Measurements from ENCODE around the gene NAMPT. TPM values are rescaled to one million over a fixed set of nuclear protein-coding genes. Genes with fewer than 3 reads are reported as not detected.

The NAMPT gene
- total and polyA plus RNA-seq, 2 experiments from 2014 or later, result 25.0 to 32.7 TPM

DNA sequence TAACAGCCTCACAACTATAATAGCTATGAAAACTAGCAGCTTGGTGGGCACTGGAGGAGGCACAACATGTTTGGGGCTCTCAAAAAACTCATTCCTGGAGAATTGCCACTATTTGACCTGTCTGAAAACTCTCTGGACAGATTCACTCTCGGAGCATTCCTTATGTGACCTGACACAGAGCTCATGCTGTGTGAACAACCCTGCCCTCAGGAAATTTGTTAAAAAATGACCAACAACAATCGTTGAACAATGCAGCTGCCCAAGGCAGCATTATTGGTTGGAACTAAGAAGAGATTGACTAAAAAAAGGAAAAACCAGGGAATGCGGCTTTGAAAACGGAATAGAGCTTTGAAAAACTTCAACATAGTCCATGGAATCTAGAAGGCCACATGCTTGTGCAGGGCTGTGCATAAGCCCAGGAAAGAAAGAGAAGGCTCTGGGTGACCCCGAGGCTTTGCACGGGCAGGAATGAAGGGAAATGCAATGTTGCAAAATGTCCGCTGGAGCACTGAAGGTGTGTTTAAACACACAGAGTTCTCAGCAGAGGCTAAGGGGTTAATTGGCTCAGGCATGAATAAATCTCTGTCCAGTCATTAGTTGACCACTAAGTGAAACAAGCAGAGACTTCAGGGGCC is 52.8 kb downstream of the NAMPT start:
- Histone ChIP-seq H3K36me3 (ENCODE audit: low read depth) (no peaks in the 10 kb centered on the region), H3K9me3 (ENCODE audit: low read depth) (no peaks in the 10 kb centered on the region), H2AFZ (no peak overlapping the region), H4K20me1 (ENCODE audit: insufficient read depth) (no peaks in the 10 kb centered on the region), H3F3A (ENCODE audit: insufficient read depth) (no peaks in the 10 kb centered on the region), H3K27ac (no peak overlapping the region), H3K4me3 (no peak overlapping the region), H3K4me1 (ENCODE audit: insufficient read depth) (no peaks in the 10 kb centered on the region), H3K9ac (no peak overlapping the region), H3K9me2 (ENCODE audit: insufficient read depth) (no peaks in the 10 kb centered on the region), H3K4me2 (ENCODE audit: unreplicated experiment) (no peak overlapping the region), H3K79me2 (ENCODE audit: insufficient read depth) (no peaks in the 10 kb centered on the region), H3K27me3 (replicated peaks; ENCODE audit: insufficient read depth) (no peaks in the 10 kb centered on the region)
- in situ Hi-C loops (cut with MboI), result no loop called here
- no peak for DNase-seq
- TF ChIP-seq EZH2phosphoT487 (IDR thresholded peaks at IDR 0.05; ENCODE audit: insufficient read depth, low read depth) (no peak), EZH2 (IDR thresholded peaks at IDR 0.05; ENCODE audit: insufficient read depth, poor library complexity, severe bottlenecking) (no peak)
- WGBS, 2 experiments (ENCODE audit: low coverage in 1 of 2, low lambda C conversion rate in 2 of 2, missing lambda C conversion rate in 2 of 2), result 82 to 87% methylated on average over 7 of the region's 7 CpGs

DNA sequence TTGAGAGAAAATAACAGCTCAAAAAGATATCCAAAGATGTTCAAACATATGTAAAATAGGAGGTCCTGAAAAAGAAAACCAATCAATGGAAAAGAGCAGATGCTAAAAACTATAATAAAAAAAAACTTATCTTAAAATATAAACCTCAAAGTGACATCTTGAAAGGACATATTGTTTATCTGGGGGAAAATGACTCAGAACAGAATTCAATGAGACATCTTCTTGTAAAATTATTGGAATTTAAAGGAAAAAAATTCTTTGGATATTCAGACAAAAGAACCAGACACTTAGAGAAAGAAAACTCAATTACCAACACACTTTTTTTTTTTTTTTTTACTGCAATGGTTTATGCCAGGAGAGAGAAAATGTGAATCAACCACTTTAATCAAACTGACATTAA is 58.9 kb downstream of the NAMPT start:
- H3K36me3 ChIP-seq (ENCODE audit: low read depth), result no peaks in the 10 kb centered on the region
- no peak for DNase-seq
- no peak overlapping the region for H3K4me3 ChIP-seq
- H3K79me2 ChIP-seq (ENCODE audit: insufficient read depth), result no peaks in the 10 kb centered on the region
- H3K27me3 ChIP-seq (replicated peaks; ENCODE audit: insufficient read depth), result no peaks in the 10 kb centered on the region
- TF ChIP-seq EZH2phosphoT487 (IDR thresholded peaks at IDR 0.05; ENCODE audit: insufficient read depth, low read depth) (no peak), EZH2 (IDR thresholded peaks at IDR 0.05; ENCODE audit: insufficient read depth, poor library complexity, severe bottlenecking) (no peak)
- no peak overlapping the region for H3K27ac ChIP-seq
- H3K9me2 ChIP-seq (ENCODE audit: insufficient read depth), result no peaks in the 10 kb centered on the region
- no peak overlapping the region for H2AFZ ChIP-seq
- H3K9me3 ChIP-seq (ENCODE audit: low read depth), result no peaks in the 10 kb centered on the region
- H4K20me1 ChIP-seq (ENCODE audit: insufficient read depth), result no peaks in the 10 kb centered on the region
- no peaks in the 10 kb centered on the region for H3F3A ChIP-seq (ENCODE audit: insufficient read depth)
- in situ Hi-C loops (cut with MboI), result no loop called here
- no peaks in the 10 kb centered on the region for H3K4me1 ChIP-seq (ENCODE audit: insufficient read depth)
- no peak overlapping the region for H3K9ac ChIP-seq
- no peak overlapping the region for H3K4me2 ChIP-seq (ENCODE audit: unreplicated experiment)

GRCh38 chr7:106224797-106225196 is 60.0 kb downstream of the NAMPT start:
- 71 to 74% methylated on average over 6 of the region's 6 CpGs for WGBS, 2 experiments (ENCODE audit: low coverage in 1 of 2, low lambda C conversion rate in 2 of 2, missing lambda C conversion rate in 2 of 2)

GRCh38 chr7:106223156-106223555 is 61.6 kb downstream of the NAMPT start:
- no peak overlapping the region for H3K4me2 ChIP-seq (ENCODE audit: unreplicated experiment)
- H3K27ac ChIP-seq, result no peak overlapping the region
- no peaks in the 10 kb centered on the region for H3K79me2 ChIP-seq (ENCODE audit: insufficient read depth)
- H3K27me3 ChIP-seq (replicated peaks; ENCODE audit: insufficient read depth), result no peaks in the 10 kb centered on the region
- H2AFZ ChIP-seq, result no peak overlapping the region
- no peaks in the 10 kb centered on the region for H4K20me1 ChIP-seq (ENCODE audit: insufficient read depth)
- H3K9me2 ChIP-seq (ENCODE audit: insufficient read depth), result no peaks in the 10 kb centered on the region
- H3F3A ChIP-seq (ENCODE audit: insufficient read depth), result no peaks in the 10 kb centered on the region
- peaks cover 3% of the 10 kb centered on the region; the same call in 1 of the 2 replicates for H3K4me1 ChIP-seq (ENCODE audit: insufficient read depth)
- no peaks in the 10 kb centered on the region for H3K9me3 ChIP-seq (ENCODE audit: low read depth)
- in situ Hi-C loops (cut with MboI), result no loop called here
- WGBS, 2 experiments (ENCODE audit: low coverage in 1 of 2, low lambda C conversion rate in 2 of 2, missing lambda C conversion rate in 2 of 2), result 95 to 96% methylated on average over 4 of the region's 4 CpGs
- TF ChIP-seq EZH2 (IDR thresholded peaks at IDR 0.05; ENCODE audit: insufficient read depth, poor library complexity, severe bottlenecking) (no peak), EZH2phosphoT487 (IDR thresholded peaks at IDR 0.05; ENCODE audit: insufficient read depth, low read depth) (no peak)
- no peaks in the 10 kb centered on the region for H3K36me3 ChIP-seq (ENCODE audit: low read depth)
- H3K4me3 ChIP-seq, result no peak overlapping the region
- DNase-seq, result no peak
- no peak overlapping the region for H3K9ac ChIP-seq

More at GRCh38 chr7:106224797-106225196, 60.0 kb downstream of the NAMPT start:
- no peaks in the 10 kb centered on the region for H3K36me3 ChIP-seq (ENCODE audit: low read depth)
- no peaks in the 10 kb centered on the region for H3K27me3 ChIP-seq (replicated peaks; ENCODE audit: insufficient read depth)
- no peaks in the 10 kb centered on the region for H3K9me2 ChIP-seq (ENCODE audit: insufficient read depth)
- H3K27ac ChIP-seq, result no peak overlapping the region
- H3K4me3 ChIP-seq, result no peak overlapping the region
- DNase-seq, result no peak
- H3K9me3 ChIP-seq (ENCODE audit: low read depth), result no peaks in the 10 kb centered on the region
- H3K4me2 ChIP-seq (ENCODE audit: unreplicated experiment), result no peak overlapping the region
- H3K79me2 ChIP-seq (ENCODE audit: insufficient read depth), result no peaks in the 10 kb centered on the region
- in situ Hi-C loops (cut with MboI), result no loop called here
- no peak for TF ChIP-seq EZH2phosphoT487 (IDR thresholded peaks at IDR 0.05; ENCODE audit: insufficient read depth, low read depth)
- no peak overlapping the region for H3K9ac ChIP-seq
- no peaks in the 10 kb centered on the region for H4K20me1 ChIP-seq (ENCODE audit: insufficient read depth)
- H3F3A ChIP-seq (ENCODE audit: insufficient read depth), result no peaks in the 10 kb centered on the region
- no peaks in the 10 kb centered on the region for H3K4me1 ChIP-seq (ENCODE audit: insufficient read depth)
- H2AFZ ChIP-seq, result no peak overlapping the region

DNA sequence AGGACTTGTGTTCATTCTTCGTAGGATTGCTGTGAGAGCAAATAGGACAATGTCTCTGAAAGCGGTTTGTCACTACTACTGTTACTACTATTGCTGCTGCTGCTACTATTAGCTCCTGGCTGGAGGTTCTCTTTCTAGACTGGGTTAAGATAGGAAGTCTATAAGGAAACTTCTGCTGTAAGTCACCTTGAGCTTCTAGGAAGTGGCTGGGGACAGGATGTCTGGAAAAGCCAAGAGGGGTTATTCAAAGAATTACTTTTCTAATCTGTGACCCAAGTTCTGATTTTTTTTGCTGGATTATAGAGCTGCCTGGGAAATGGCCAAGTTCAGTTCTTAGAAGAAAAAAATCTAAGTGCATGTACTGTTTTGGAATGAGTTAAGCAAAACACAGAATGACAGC is 62.2 kb downstream of the NAMPT start:
- DNase-seq, result no peak
- H4K20me1 ChIP-seq (ENCODE audit: insufficient read depth), result no peaks in the 10 kb centered on the region
- H3K79me2 ChIP-seq (ENCODE audit: insufficient read depth), result no peaks in the 10 kb centered on the region
- H3K4me2 ChIP-seq (ENCODE audit: unreplicated experiment), result no peak overlapping the region
- 0 out of 2 replicates have a peak, but pooled peaks cover under 1% of the 10 kb centered on the region for H3F3A ChIP-seq (ENCODE audit: insufficient read depth)
- H3K27me3 ChIP-seq (replicated peaks; ENCODE audit: insufficient read depth), result no peaks in the 10 kb centered on the region
- H3K9me2 ChIP-seq (ENCODE audit: insufficient read depth), result no peaks in the 10 kb centered on the region
- H3K4me1 ChIP-seq (ENCODE audit: insufficient read depth), result peaks cover 3% of the 10 kb centered on the region
- H3K9me3 ChIP-seq (ENCODE audit: low read depth), result no peaks in the 10 kb centered on the region
- no peak overlapping the region for H3K9ac ChIP-seq
- no peak overlapping the region for H3K4me3 ChIP-seq
- H3K27ac ChIP-seq, result no peak overlapping the region
- H2AFZ ChIP-seq, result no peak overlapping the region
- in situ Hi-C loops (cut with MboI), result no loop called here
- TF ChIP-seq EZH2phosphoT487 (IDR thresholded peaks at IDR 0.05; ENCODE audit: insufficient read depth, low read depth), result no peak
- no peak for TF ChIP-seq EZH2 (IDR thresholded peaks at IDR 0.05; ENCODE audit: insufficient read depth, poor library complexity, severe bottlenecking)
- no peaks in the 10 kb centered on the region for H3K36me3 ChIP-seq (ENCODE audit: low read depth)
- WGBS, 2 experiments (ENCODE audit: low coverage in 1 of 2, low lambda C conversion rate in 2 of 2, missing lambda C conversion rate in 2 of 2), result 96 to 97% methylated on average over 2 of the region's 2 CpGs

Data from GM23248 (cell line).